ENCODE data around the gene AGA. TPM values are rescaled to one million over a fixed set of nuclear protein-coding genes. Genes with fewer than 3 reads are reported as not detected.

The AGA gene
- total RNA-seq, 1 experiment from 2014 or later, result 7.6 TPM

- TF ChIP-seq ZBTB33 (IDR thresholded peaks at IDR 0.05; ENCODE audit: extremely low read depth, insufficient replicate concordance, low read length) (no peak), EGR1 (IDR thresholded peaks at IDR 0.05; ENCODE audit: low read depth) (no peak), EZH2phosphoT487 (IDR thresholded peaks at IDR 0.05; ENCODE audit: borderline replicate concordance) (no peak), ZNF274 (IDR thresholded peaks at IDR 0.05; ENCODE audit: low read depth, low read length) (no peak)
- TF ChIP-seq, protein P1, sequence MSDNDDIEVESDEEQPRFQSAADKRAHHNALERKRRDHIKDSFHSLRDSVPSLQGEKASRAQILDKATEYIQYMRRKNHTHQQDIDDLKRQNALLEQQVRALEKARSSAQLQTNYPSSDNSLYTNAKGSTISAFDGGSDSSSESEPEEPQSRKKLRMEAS (IDR thresholded peaks at IDR 0.05), result no peak
Measured at GRCh38 chr4:177413076-177413475, 29.2 kb downstream of the AGA start (continued).

- H3K9ac ChIP-seq (ENCODE audit: low read length), result no peak overlapping the region
- ATAC-seq (no peak), DNase-seq (ENCODE audit: low read depth, low spot score) (no peak)
- H3K36me3 ChIP-seq (ENCODE audit: control insufficient read depth in 1 of 2, insufficient read depth in 2 of 2, low read length in 2 of 2), result no peaks in the 10 kb centered on the region
- H3K4me1 ChIP-seq (ENCODE audit: control insufficient read depth in 1 of 2, insufficient read depth in 2 of 2, low read length in 2 of 2), result no peaks in the 10 kb centered on the region
- RAD21 ChIA-PET (ENCODE audit: low non-redundant PET in 1 of 2, low total read pairs in 2 of 2, uncharacterized antibody in 2 of 2, unreplicated experiment in 2 of 2), result no interaction called here
- no peak overlapping the region for H3K4me3 ChIP-seq (replicated peaks in 1 of 2; ENCODE audit: low read depth in 1 of 2, low read length in 2 of 2)
- no peaks in the 10 kb centered on the region for H4K20me1 ChIP-seq (ENCODE audit: insufficient read depth)
- H3K27ac ChIP-seq (ENCODE audit: low read depth, low read length), result no peak overlapping the region
- H3K9me3 ChIP-seq (ENCODE audit: control insufficient read depth in 1 of 2, insufficient read depth in 1 of 2, low read depth in 1 of 2, low read length in 2 of 2), result no peaks in the 10 kb centered on the region
- no peaks in the 10 kb centered on the region for H3K27me3 ChIP-seq (ENCODE audit: insufficient read depth, low read length)
- no peaks in the 10 kb centered on the region for H3K9me2 ChIP-seq (ENCODE audit: insufficient read depth)
- no peak overlapping the region for H3K4me2 ChIP-seq (ENCODE audit: low read length)
- intact Hi-C loops (cut with micrococcal nuclease), result no loop called here
- no TSS peak for BruUV-seq (replicated peaks)
- CTCF ChIA-PET, result no interaction called here
- H2AFZ ChIP-seq (ENCODE audit: low read depth, low read length, poor library complexity, severe bottlenecking), result no peak overlapping the region
- TF ChIP-seq, protein P2, sequence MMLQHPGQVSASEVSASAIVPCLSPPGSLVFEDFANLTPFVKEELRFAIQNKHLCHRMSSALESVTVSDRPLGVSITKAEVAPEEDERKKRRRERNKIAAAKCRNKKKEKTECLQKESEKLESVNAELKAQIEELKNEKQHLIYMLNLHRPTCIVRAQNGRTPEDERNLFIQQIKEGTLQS (IDR thresholded peaks at IDR 0.05), result no peak
- TF ChIP-seq CBX3 (IDR thresholded peaks at IDR 0.05; ENCODE audit: low read depth) (no peak), EZH2 (IDR thresholded peaks at IDR 0.05) (no peak), ELF1 (IDR thresholded peaks at IDR 0.05; ENCODE audit: borderline replicate concordance, low read depth) (no peak), TCF7L2 (IDR thresholded peaks at IDR 0.05; ENCODE audit: borderline replicate concordance, extremely low read depth, insufficient read depth, insufficient read length) (no peak), POLR2AphosphoS5 (IDR thresholded peaks at IDR 0.05; ENCODE audit: low read depth, low read length) (no peak), CTCF (IDR thresholded peaks at IDR 0.05 in 2 of 3, conservative IDR thresholded peaks at IDR 0.05 in 1 of 3; ENCODE audit: borderline replicate concordance in 1 of 3, insufficient read depth in 1 of 3, low read depth in 2 of 3, low read length in 2 of 3) (no peak), YY1 (IDR thresholded peaks at IDR 0.05; ENCODE audit: extremely low read depth, insufficient replicate concordance, low read depth, low read length) (no peak), POLR2A (IDR thresholded peaks at IDR 0.05; ENCODE audit: borderline replicate concordance, extremely low read depth, insufficient read depth, insufficient read length) (no peak), RAD21 (IDR thresholded peaks at IDR 0.05; ENCODE audit: low read depth) (no peak), FOSL1 (IDR thresholded peaks at IDR 0.05; ENCODE audit: low read depth) (no peak), SP1 (IDR thresholded peaks at IDR 0.05; ENCODE audit: low read depth) (no peak), EZH2phosphoT487 (IDR thresholded peaks at IDR 0.05; ENCODE audit: borderline replicate concordance) (no peak)
- H3K79me2 ChIP-seq (ENCODE audit: insufficient read depth, low read length), result no peaks in the 10 kb centered on the region
- POLR2A ChIA-PET, result no interaction called here
Measured at GRCh38 chr4:177411996-177412395, 30.2 kb downstream of the AGA start.
